Transverse colon (tissue), 4 donors: ENCODE data around the gene LYPD3. TPM values are rescaled to one million over a fixed set of nuclear protein-coding genes. Genes with fewer than 3 reads are reported as not detected.
"Not testable (repeated sequence)": the region's sequence is repeated elsewhere in the genome, so short reads cannot be mapped to it uniquely, and the experiment has no call there.

Experiments
- DNase-seq: peaks from one replicate; pipeline ENCODE4 v3.0.0-alpha.2; 2019
- H3K27ac ChIP-seq, 4 donors: fragments of 200-600 bp; sonication (generic); 2 replicates each; pipeline ENCODE4 v1.5.1; 2016 to 2018; ENCODE audit warnings: inconsistent platforms in 4 of 4
- H3K27me3 ChIP-seq: fragments of 200-600 bp; sonication (generic); 2 replicates; pipeline ENCODE4 v1.5.1; 2017; ENCODE audit warnings: inconsistent platforms
- H3K36me3 ChIP-seq, 4 donors: fragments of 200-600 bp; sonication (generic); 2 replicates each; pipeline ENCODE4 v1.5.1; 2017 to 2019; ENCODE audit warnings: inconsistent platforms in 4 of 4
- H3K4me1 ChIP-seq, 4 donors: fragments of 200-600 bp; sonication (generic); 2 replicates each; pipeline ENCODE4 v1.5.1; 2017 to 2020; ENCODE audit warnings: inconsistent platforms in 4 of 4
- H3K4me3 ChIP-seq, 4 donors: fragments of 200-600 bp; sonication (generic); 1 replicate in 1 of 4; 2 replicates in 3 of 4; pipeline versions ENCODE4 v1.5.1 to v1.6.1; 2017 to 2019; ENCODE audit warnings: inconsistent platforms in 4 of 4
- H3K9me3 ChIP-seq, 2 donors: fragments of 200-600 bp; sonication (generic); 2 replicates each; pipeline ENCODE4 v1.5.1; 2017 to 2019; ENCODE audit warnings: inconsistent platforms in 2 of 2
- EP300 ChIP-seq: sonication (generic); formaldehyde crosslinking; IDR thresholded peaks from one replicate; pipeline ENCODE4 v1.6.1; 2017; ENCODE audit warnings: antibody characterized with exemption, low read depth
- POLR2A ChIP-seq: fragments of 450-650 bp; IDR thresholded peaks from one replicate; pipeline ENCODE4 v1.6.1; 2016; ENCODE audit warnings: antibody characterized with exemption, mild to moderate bottlenecking, moderate library complexity
- POLR2AphosphoS5 ChIP-seq, 3 donors: sonication (generic); formaldehyde crosslinking; IDR thresholded peaks; one replicate each; pipeline ENCODE4 v1.6.1; 2016; ENCODE audit warnings: antibody characterized with exemption in 3 of 3
- WGBS, 2 donors: methylation state at CpG; one replicate each; pipeline ENCODE4 v1.1.5; 2018; ENCODE audit warnings: low coverage in 1 of 2; 5-methylcytosine and 5-hydroxymethylcytosine counted together
- in situ Hi-C, 4 donors: fragments of 200-750 bp; cut with MboI; loops; one replicate each; pipeline versions ENCODE4 v1.15.0 to v1.15.1; 2017; ENCODE audit warnings: low sequenced_read_pairs in 3 of 4, low pct_ligation_motif_present in 1 of 4, low pct_unique_long_range_greater_than_20kb in 1 of 4
- intact Hi-C: fragments of 100-400 bp; cut with DNase I; formaldehyde crosslinking; loops from one replicate; pipeline ENCODE4 v1.15.1; 2023; ENCODE audit warnings: low total_unique reads
- total RNA-seq, 4 donors: library from RNA; depleted of rRNA; stranded (reverse); fragments of >200 nt; gene quantifications; one replicate each; pipeline ENCODE4 v1.1.0, GENCODE V29; 2016
- TF ChIP-seq, protein P1 (sequence below), 5 experiments: fragments of 200-600 bp in 3 of 5; fragments of 450-650 bp in 2 of 5; sonication (generic) in 3 of 5; IDR thresholded peaks; 1 replicate in 2 of 5; 2 replicates in 3 of 5; pipeline ENCODE4 v1.5.1; 2016 to 2017; ENCODE audit warnings: antibody characterized with exemption in 5 of 5, inconsistent platforms in 3 of 5, mild to moderate bottlenecking in 2 of 5, moderate library complexity in 1 of 5

LYPD3 gene
- total RNA-seq, 4 donors from 2014 or later, result 2.2 TPM; not detected in 3

DNA sequence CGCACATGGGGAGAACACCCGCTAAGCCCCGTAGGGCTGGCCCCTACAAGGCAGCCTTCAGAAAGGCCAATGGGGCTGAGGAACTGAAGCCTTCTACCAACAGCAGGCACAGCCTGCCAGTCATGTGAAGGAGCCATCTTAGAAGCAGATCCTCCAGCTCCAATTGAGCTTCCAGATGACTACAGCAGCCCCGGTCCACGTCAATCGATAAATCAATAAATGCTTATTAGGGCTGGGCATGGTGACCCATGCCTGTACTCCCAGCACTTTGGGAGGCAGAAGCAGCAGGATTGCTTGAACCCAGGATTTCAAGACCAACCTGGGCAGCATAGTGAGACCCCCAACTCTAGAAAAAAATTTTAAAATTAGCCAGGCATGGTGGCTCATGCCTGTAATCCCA lies 27.7 kb downstream of the LYPD3 start:
- no peak for DNase-seq
- Histone ChIP-seq H3K4me3 (no peak overlapping the region), H3K36me3 (no peaks in the 10 kb centered on the region), H3K9me3 (no peaks in the 10 kb centered on the region), H3K27me3 (no peaks in the 10 kb centered on the region), H3K27ac (no peak overlapping the region), H3K4me1 (peaks cover 8 to 20% (median 10%) of the 10 kb centered on the region in 4 donors)
- 98% methylated on average over 6 of the region's 6 CpGs; no CpG with 5 or more reads in 1 of the 2 donors for WGBS, 2 donors
- no peak for TF ChIP-seq POLR2AphosphoS5 (IDR thresholded peaks at IDR 0.05)
- TF ChIP-seq, protein P1, sequence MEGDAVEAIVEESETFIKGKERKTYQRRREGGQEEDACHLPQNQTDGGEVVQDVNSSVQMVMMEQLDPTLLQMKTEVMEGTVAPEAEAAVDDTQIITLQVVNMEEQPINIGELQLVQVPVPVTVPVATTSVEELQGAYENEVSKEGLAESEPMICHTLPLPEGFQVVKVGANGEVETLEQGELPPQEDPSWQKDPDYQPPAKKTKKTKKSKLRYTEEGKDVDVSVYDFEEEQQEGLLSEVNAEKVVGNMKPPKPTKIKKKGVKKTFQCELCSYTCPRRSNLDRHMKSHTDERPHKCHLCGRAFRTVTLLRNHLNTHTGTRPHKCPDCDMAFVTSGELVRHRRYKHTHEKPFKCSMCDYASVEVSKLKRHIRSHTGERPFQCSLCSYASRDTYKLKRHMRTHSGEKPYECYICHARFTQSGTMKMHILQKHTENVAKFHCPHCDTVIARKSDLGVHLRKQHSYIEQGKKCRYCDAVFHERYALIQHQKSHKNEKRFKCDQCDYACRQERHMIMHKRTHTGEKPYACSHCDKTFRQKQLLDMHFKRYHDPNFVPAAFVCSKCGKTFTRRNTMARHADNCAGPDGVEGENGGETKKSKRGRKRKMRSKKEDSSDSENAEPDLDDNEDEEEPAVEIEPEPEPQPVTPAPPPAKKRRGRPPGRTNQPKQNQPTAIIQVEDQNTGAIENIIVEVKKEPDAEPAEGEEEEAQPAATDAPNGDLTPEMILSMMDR (IDR thresholded peaks at IDR 0.05), result no peak
- TF ChIP-seq EP300, result no peak
- no peak for TF ChIP-seq POLR2A
- intact Hi-C loops (no loop called here), in situ Hi-C loops (loop anchor here in 1 of 4 donors (25.0 kb wide), 1 partner anchor 375 kb away; the partner anchor contains the start of gene LYPD5)

DNA sequence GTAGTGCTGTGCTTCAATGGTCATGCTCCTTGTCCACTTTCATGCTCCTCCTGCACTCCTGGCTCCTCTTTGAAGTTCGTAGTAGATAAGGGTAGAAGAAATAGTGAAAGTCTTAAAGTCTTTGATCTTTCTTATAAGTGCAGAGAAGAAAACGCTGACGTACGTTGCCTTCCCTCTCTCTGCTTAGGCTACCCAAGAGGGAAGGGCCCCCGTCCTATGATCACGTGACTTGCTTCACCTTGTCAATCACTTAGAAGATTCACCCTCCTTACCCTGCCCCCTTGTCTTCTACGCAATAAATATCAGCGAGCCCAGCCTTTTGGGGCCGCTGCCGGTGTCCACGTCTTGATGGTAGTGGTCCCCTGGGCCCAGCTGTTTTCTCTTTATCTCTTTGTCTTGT lies 28.1 kb downstream of the LYPD3 start:
- peaks cover 8 to 20% (median 10%) of the 10 kb centered on the region in 4 donors for H3K4me1 ChIP-seq
- H3K9me3 ChIP-seq, H3K27me3 ChIP-seq, H3K4me3 ChIP-seq, H3K36me3 ChIP-seq, intact Hi-C loops, H3K27ac ChIP-seq, DNase-seq: not testable (repeated sequence)
- WGBS, 2 donors, result 84 to 85% methylated on average over 10 to 11 of the region's 11 CpGs
- in situ Hi-C loops, result loop anchor here in 1 of 4 donors (25.0 kb wide), 1 partner anchor 375 kb away; the partner anchor contains the start of gene LYPD5

DNA sequence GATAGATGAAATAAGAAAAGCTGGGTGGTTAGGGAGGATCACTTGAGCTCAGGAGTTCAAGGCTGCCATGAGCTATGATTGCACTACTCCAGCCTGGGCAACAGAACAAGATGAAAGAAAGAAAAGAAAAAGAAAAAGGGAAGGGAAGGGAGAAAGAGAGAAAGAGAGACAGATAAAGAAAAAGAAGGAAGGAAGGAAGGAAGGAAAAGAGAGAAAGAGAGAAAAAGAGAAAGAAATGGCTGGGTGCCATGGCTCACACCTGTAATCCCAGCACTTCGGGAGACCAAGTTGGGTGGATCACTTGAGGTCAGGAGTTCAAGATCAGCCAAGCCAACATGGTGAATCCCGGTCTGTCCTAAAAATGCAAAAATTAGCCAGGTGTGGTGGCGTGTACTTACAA lies 29.6 kb downstream of the LYPD3 start:
- DNase-seq, result no peak
- 81% methylated on average over 3 of the region's 3 CpGs; no CpG with 5 or more reads in 1 of the 2 donors for WGBS, 2 donors
- Histone ChIP-seq H3K27ac (no peak overlapping the region), H3K36me3 (no peaks in the 10 kb centered on the region), H3K9me3 (no peaks in the 10 kb centered on the region), H3K4me3 (no peak overlapping the region), H3K27me3 (no peaks in the 10 kb centered on the region), H3K4me1 (peaks cover 8 to 25% (median 13%) of the 10 kb centered on the region in 4 donors)
- intact Hi-C loops, result no loop called here
- TF ChIP-seq POLR2A, result no peak
- TF ChIP-seq EP300, result no peak
- in situ Hi-C loops, result loop anchor here in 1 of 4 donors (25.0 kb wide), 1 partner anchor 377 kb away; the partner anchor contains the start of gene LYPD5

DNA sequence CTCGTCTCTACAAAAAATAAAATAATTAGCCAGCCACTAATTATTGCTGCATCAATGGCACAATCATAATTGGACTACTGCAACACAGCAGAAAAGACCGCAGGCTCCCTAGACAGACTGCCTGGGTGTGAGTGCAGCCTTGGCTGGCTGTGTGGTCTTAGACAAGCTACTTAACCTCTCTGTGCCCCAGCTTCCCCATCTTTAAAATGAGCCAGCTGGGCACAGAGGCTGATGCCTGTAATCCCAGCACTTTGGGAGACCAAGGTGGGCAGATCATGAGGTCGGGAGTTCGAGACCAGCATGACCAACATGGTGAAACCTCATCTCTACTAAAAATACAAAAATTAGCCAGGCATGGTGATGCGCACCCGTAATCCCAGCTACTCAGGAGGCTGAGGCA lies 31.7 kb downstream of the LYPD3 start:
- H3K27me3 ChIP-seq, result no peaks in the 10 kb centered on the region
- TF ChIP-seq, protein P1 (IDR thresholded peaks at IDR 0.05), result no peak
- TF ChIP-seq POLR2AphosphoS5 (IDR thresholded peaks at IDR 0.05) (no peak), EP300 (no peak), POLR2A (no peak)
- peaks cover 10 to 21% (median 17%) of the 10 kb centered on the region in 4 donors for H3K4me1 ChIP-seq
- no peak overlapping the region for H3K4me3 ChIP-seq
- no peak overlapping the region for H3K27ac ChIP-seq
- intact Hi-C loops (no loop called here), in situ Hi-C loops (loop anchor here in 1 of 4 donors (25.0 kb wide), 1 partner anchor 379 kb away; the partner anchor contains the start of gene LYPD5)
- H3K36me3 ChIP-seq, result no peaks in the 10 kb centered on the region
- no peak for DNase-seq
- H3K9me3 ChIP-seq, result no peaks in the 10 kb centered on the region
- WGBS, 2 donors, result 78 to 86% methylated on average over 3 to 6 of the region's 6 CpGs

DNA sequence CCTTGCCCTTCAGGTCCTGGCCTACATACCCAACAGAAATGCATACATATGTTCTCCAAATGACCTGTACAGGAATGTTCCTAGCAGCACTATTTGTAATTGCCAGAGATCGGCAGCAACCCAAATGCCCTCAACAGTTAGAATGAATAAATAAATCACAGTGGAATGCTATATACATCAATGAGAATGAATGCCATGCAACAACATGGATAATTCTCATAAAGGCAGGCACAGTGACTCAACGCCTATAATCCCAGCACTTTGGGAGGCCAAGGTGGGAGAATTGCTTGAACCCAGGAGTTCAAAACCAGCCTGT lies 32.1 kb downstream of the LYPD3 start:
- in situ Hi-C loops, result loop anchor here in 1 of 4 donors (25.0 kb wide), 1 partner anchor 379 kb away; the partner anchor contains the start of gene LYPD5
- DNase-seq, result no peak

More for the DNA sequence above, 32.1 kb downstream of the LYPD3 start:
- H3K27me3 ChIP-seq, result no peaks in the 10 kb centered on the region
- 83% methylated on average over 2 of the region's 2 CpGs; no CpG with 5 or more reads in 1 of the 2 donors for WGBS, 2 donors
- no peaks in the 10 kb centered on the region for H3K9me3 ChIP-seq
- H3K36me3 ChIP-seq, result no peaks in the 10 kb centered on the region
- H3K4me1 ChIP-seq, result peaks cover 7 to 17% (median 14%) of the 10 kb centered on the region in 4 donors
- no peak for TF ChIP-seq EP300
- no peak for TF ChIP-seq POLR2AphosphoS5 (IDR thresholded peaks at IDR 0.05)
- TF ChIP-seq, protein P1 (IDR thresholded peaks at IDR 0.05), result no peak
- no peak for TF ChIP-seq POLR2A
- intact Hi-C loops, result no loop called here
- H3K4me3 ChIP-seq, result no peak overlapping the region
- H3K27ac ChIP-seq, result no peak overlapping the region
